ENCODE results near the gene SLC39A3.

SLC39A3 gene

DNA sequence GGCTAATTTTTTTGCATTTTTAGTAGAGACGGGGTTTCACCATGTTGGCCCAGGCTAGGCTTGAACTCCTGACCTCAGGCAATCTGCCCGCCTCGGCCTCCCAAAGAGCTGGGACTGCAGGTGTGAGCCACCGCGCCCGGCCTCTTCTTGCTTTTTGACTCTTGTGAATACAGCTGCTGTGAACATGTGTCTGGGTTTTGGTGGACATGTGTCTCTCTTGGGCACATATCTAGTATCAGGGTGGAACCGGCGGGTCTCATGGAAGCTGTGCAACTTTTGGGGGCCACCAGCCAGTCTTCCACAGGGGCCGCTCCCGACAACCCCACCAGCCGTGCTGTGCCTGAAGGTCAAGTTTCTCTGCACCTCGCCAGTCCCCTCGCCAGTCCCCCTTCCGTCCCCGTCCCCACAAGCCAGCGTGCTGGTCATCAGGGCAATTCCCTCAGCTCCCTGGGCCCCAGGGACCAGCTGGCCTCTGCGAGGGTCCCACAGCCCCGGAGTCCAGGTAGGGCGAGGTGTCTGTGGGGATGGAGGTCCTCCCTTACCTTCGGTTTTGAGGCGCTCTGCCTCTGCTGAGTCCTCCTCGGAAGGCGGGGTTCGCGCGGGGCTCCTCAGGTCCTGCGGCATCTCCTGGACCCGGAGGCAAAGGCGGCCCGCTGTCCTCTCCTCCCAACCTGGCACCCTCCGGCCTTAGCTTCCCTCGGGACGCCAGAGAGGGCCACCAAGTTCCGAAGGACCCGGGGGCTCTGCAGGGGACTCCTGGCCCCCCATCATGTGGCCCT is 27.0 kb upstream of the SLC39A3 start:
- Histone ChIP-seq H3K27me3 (ENCODE audit: low read depth, low read length) (no peaks in the 10 kb centered on the region), H3K4me3 (ENCODE audit: low read depth in 1 of 2, low read length in 2 of 2) (no peak overlapping the region), H3K9me3 (ENCODE audit: control insufficient read depth in 1 of 2, low read length in 2 of 2) (no peaks in the 10 kb centered on the region), H3K4me1 (ENCODE audit: control insufficient read depth in 1 of 2, insufficient read depth in 2 of 2, low read length in 2 of 2) (peaks cover 0 to 19% of the 10 kb centered on the region in 2 donors), H3K36me3 (ENCODE audit: control insufficient read depth in 1 of 2, insufficient read depth in 2 of 2, low read length in 2 of 2) (peaks cover 17 to 58% of the 10 kb centered on the region in 2 donors), H3K27ac (ENCODE audit: low read length) (no peak overlapping the region)

- no peaks in the 10 kb centered on the region for H3K27me3 ChIP-seq (ENCODE audit: low read depth, low read length)
- H3K4me3 ChIP-seq (ENCODE audit: low read depth in 1 of 2, low read length in 2 of 2) = no peak overlapping the region
- peaks cover 28 to 72% of the 10 kb centered on the region in 2 donors for H3K36me3 ChIP-seq (ENCODE audit: control insufficient read depth in 1 of 2, insufficient read depth in 2 of 2, low read length in 2 of 2)
- peaks cover 0 to 7% of the 10 kb centered on the region in 2 donors for H3K4me1 ChIP-seq (ENCODE audit: control insufficient read depth in 1 of 2, insufficient read depth in 2 of 2, low read length in 2 of 2)
- H3K9me3 ChIP-seq (ENCODE audit: control insufficient read depth in 1 of 2, low read length in 2 of 2) = no peaks in the 10 kb centered on the region
- H3K27ac ChIP-seq (ENCODE audit: low read length) = no peak overlapping the region
Observed at GRCh38 chr19:2765376-2765775, 25.6 kb upstream of the SLC39A3 start.

GRCh38 chr19:2764945-2765344 is 25.1 kb upstream of the SLC39A3 start:
- Histone ChIP-seq H3K9me3 (ENCODE audit: control insufficient read depth in 1 of 2, low read length in 2 of 2) (no peaks in the 10 kb centered on the region), H3K4me3 (ENCODE audit: low read depth in 1 of 2, low read length in 2 of 2) (no peak overlapping the region), H3K27ac (ENCODE audit: low read length) (no peak overlapping the region), H3K27me3 (ENCODE audit: low read depth, low read length) (no peaks in the 10 kb centered on the region), H3K36me3 (ENCODE audit: control insufficient read depth in 1 of 2, insufficient read depth in 2 of 2, low read length in 2 of 2) (peaks cover 28 to 73% of the 10 kb centered on the region in 2 donors), H3K4me1 (ENCODE audit: control insufficient read depth in 1 of 2, insufficient read depth in 2 of 2, low read length in 2 of 2) (peaks cover 0 to 3% of the 10 kb centered on the region in 2 donors)

- no peaks in the 10 kb centered on the region for H3K27me3 ChIP-seq (ENCODE audit: low read depth, low read length)
- H3K36me3 ChIP-seq (ENCODE audit: control insufficient read depth in 1 of 2, insufficient read depth in 2 of 2, low read length in 2 of 2) = peaks cover 35 to 82% of the 10 kb centered on the region in 2 donors
Observed at GRCh38 chr19:2763687-2764086, 23.9 kb upstream of the SLC39A3 start.

DNA sequence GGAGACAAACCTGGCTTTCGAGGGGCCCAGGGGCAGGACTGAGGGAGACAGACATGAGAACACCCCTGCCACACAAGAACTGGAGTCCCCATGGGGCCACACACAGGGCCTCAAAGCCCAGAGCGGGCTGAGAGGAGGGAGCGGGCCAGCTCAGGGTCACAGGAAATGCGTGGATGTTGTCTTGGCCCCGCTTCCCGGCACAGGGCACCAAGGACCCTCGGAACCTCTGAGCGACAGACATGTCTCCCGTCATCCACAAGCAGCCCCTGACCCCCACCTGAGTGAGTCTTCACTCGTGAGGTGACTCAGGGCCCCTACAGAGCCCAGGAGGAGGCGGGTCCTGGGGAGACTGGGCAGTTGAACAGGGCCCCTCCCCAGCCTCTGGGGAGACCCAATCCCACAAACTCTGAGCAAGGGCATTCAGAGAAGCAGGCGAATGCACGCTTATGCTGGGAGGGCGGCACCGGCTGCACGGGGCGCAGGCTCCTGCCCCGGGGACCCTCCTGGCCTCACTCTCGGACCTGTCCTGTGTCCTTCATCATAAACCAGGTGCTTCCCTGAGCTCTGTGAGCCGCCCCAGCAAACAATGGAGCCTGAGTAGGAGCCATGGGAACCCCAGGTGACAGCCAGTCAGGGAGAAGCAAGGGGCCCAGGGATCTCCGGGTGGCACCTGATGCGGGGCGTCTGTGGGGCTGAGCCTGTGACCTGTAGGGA is 23.1 kb upstream of the SLC39A3 start:
- Histone ChIP-seq H3K27ac (ENCODE audit: low read length) (no peak overlapping the region), H3K36me3 (ENCODE audit: control insufficient read depth in 1 of 2, insufficient read depth in 2 of 2, low read length in 2 of 2) (peaks cover 35 to 81% of the 10 kb centered on the region in 2 donors), H3K4me1 (ENCODE audit: control insufficient read depth in 1 of 2, insufficient read depth in 2 of 2, low read length in 2 of 2) (no peaks in the 10 kb centered on the region), H3K27me3 (ENCODE audit: low read depth, low read length) (no peaks in the 10 kb centered on the region), H3K4me3 (ENCODE audit: low read depth in 1 of 2, low read length in 2 of 2) (no peak overlapping the region), H3K9me3 (ENCODE audit: control insufficient read depth in 1 of 2, low read length in 2 of 2) (no peaks in the 10 kb centered on the region)

More at GRCh38 chr19:2763687-2764086, 23.9 kb upstream of the SLC39A3 start:
- H3K27ac ChIP-seq (ENCODE audit: low read length) = no peak overlapping the region
- H3K4me1 ChIP-seq (ENCODE audit: control insufficient read depth in 1 of 2, insufficient read depth in 2 of 2, low read length in 2 of 2) = no peaks in the 10 kb centered on the region
- H3K4me3 ChIP-seq (ENCODE audit: low read depth in 1 of 2, low read length in 2 of 2) = no peak overlapping the region
- H3K9me3 ChIP-seq (ENCODE audit: control insufficient read depth in 1 of 2, low read length in 2 of 2) = no peaks in the 10 kb centered on the region

GRCh38 chr19:2761876-2762782 is 22.3 kb upstream of the SLC39A3 start:
- no peaks in the 10 kb centered on the region for H3K9me3 ChIP-seq (ENCODE audit: control insufficient read depth in 1 of 2, low read length in 2 of 2)
- no peak overlapping the region for H3K4me3 ChIP-seq (ENCODE audit: low read depth in 1 of 2, low read length in 2 of 2)
- peaks cover 35 to 84% of the 10 kb centered on the region in 2 donors for H3K36me3 ChIP-seq (ENCODE audit: control insufficient read depth in 1 of 2, insufficient read depth in 2 of 2, low read length in 2 of 2)
- no peaks in the 10 kb centered on the region for H3K27me3 ChIP-seq (ENCODE audit: low read depth, low read length)
- H3K4me1 ChIP-seq (ENCODE audit: control insufficient read depth in 1 of 2, insufficient read depth in 2 of 2, low read length in 2 of 2) = no peaks in the 10 kb centered on the region
- no peak overlapping the region for H3K27ac ChIP-seq (ENCODE audit: low read length)

GRCh38 chr19:2761309-2761677 is 21.5 kb upstream of the SLC39A3 start:
- H3K4me3 ChIP-seq (ENCODE audit: low read depth in 1 of 2, low read length in 2 of 2) = no peak overlapping the region

GRCh38 chr19:2759965-2760364 is 20.1 kb upstream of the SLC39A3 start:
- H3K4me3 ChIP-seq (ENCODE audit: low read depth in 1 of 2, low read length in 2 of 2) = no peak overlapping the region
- H3K4me1 ChIP-seq (ENCODE audit: control insufficient read depth in 1 of 2, insufficient read depth in 2 of 2, low read length in 2 of 2) = no peaks in the 10 kb centered on the region
- peaks cover 40 to 82% of the 10 kb centered on the region in 2 donors for H3K36me3 ChIP-seq (ENCODE audit: control insufficient read depth in 1 of 2, insufficient read depth in 2 of 2, low read length in 2 of 2)
- no peak overlapping the region for H3K27ac ChIP-seq (ENCODE audit: low read length)
- no peaks in the 10 kb centered on the region for H3K27me3 ChIP-seq (ENCODE audit: low read depth, low read length)
- no peaks in the 10 kb centered on the region for H3K9me3 ChIP-seq (ENCODE audit: control insufficient read depth in 1 of 2, low read length in 2 of 2)

More at GRCh38 chr19:2761309-2761677, 21.5 kb upstream of the SLC39A3 start:
- Histone ChIP-seq H3K4me1 (ENCODE audit: control insufficient read depth in 1 of 2, insufficient read depth in 2 of 2, low read length in 2 of 2) (no peaks in the 10 kb centered on the region), H3K9me3 (ENCODE audit: control insufficient read depth in 1 of 2, low read length in 2 of 2) (no peaks in the 10 kb centered on the region), H3K27ac (ENCODE audit: low read length) (no peak overlapping the region), H3K27me3 (ENCODE audit: low read depth, low read length) (no peaks in the 10 kb centered on the region), H3K36me3 (ENCODE audit: control insufficient read depth in 1 of 2, insufficient read depth in 2 of 2, low read length in 2 of 2) (peaks cover 35 to 84% of the 10 kb centered on the region in 2 donors)

- Histone ChIP-seq H3K9me3 (ENCODE audit: control insufficient read depth in 1 of 2, low read length in 2 of 2) (no peaks in the 10 kb centered on the region), H3K27me3 (ENCODE audit: low read depth, low read length) (no peaks in the 10 kb centered on the region), H3K36me3 (ENCODE audit: control insufficient read depth in 1 of 2, insufficient read depth in 2 of 2, low read length in 2 of 2) (peaks cover 44 to 84% of the 10 kb centered on the region in 2 donors), H3K4me1 (ENCODE audit: control insufficient read depth in 1 of 2, insufficient read depth in 2 of 2, low read length in 2 of 2) (no peaks in the 10 kb centered on the region), H3K27ac (ENCODE audit: low read length) (no peak overlapping the region), H3K4me3 (ENCODE audit: low read depth in 1 of 2, low read length in 2 of 2) (no peak overlapping the region)
Observed at GRCh38 chr19:2759362-2759761, 19.5 kb upstream of the SLC39A3 start.

- H3K4me3 ChIP-seq (ENCODE audit: low read depth in 1 of 2, low read length in 2 of 2) = no peak overlapping the region
- peaks cover 41 to 86% of the 10 kb centered on the region in 2 donors for H3K36me3 ChIP-seq (ENCODE audit: control insufficient read depth in 1 of 2, insufficient read depth in 2 of 2, low read length in 2 of 2)
- H3K9me3 ChIP-seq (ENCODE audit: control insufficient read depth in 1 of 2, low read length in 2 of 2) = no peaks in the 10 kb centered on the region
- no peaks in the 10 kb centered on the region for H3K27me3 ChIP-seq (ENCODE audit: low read depth, low read length)
- no peaks in the 10 kb centered on the region for H3K4me1 ChIP-seq (ENCODE audit: control insufficient read depth in 1 of 2, insufficient read depth in 2 of 2, low read length in 2 of 2)
- no peak overlapping the region for H3K27ac ChIP-seq (ENCODE audit: low read length)
Observed at GRCh38 chr19:2758601-2759313, 18.9 kb upstream of the SLC39A3 start.

All from muscle layer of duodenum (tissue), 2 donors.